Right kidney (tissue), 1 donor: ENCODE measurements around the gene STIP1.

Experiments
- DNase-seq: peaks from one replicate; pipeline ENCODE4 v3.0.0-alpha.2; 2016

The STIP1 gene

GRCh38 chr11:64196626-64197025 lies 10.7 kb downstream of the STIP1 start:
- DNase-seq = no peak

- DNase-seq = no peak
These were observed 12.5 kb downstream of the STIP1 start for GRCh38 chr11:64198511-64198910.

- DNase-seq = no peak
These were observed 15.6 kb downstream of the STIP1 start for GRCh38 chr11:64201543-64201942.

GRCh38 chr11:64202992-64203391 lies 17.0 kb downstream of the STIP1 start:
- no peak for DNase-seq

GRCh38 chr11:64203421-64204079 lies 17.6 kb downstream of the STIP1 start:
- DNase-seq = no peak

- DNase-seq = no peak
These were observed 18.1 kb downstream of the STIP1 start for GRCh38 chr11:64204080-64204440.

GRCh38 chr11:64204464-64204989 lies 18.6 kb downstream of the STIP1 start:
- DNase-seq = peak; percentile 65

GRCh38 chr11:64206457-64207255 lies 20.7 kb downstream of the STIP1 start, which contains the start of gene FERMT3:
TSS of gene FERMT3 (plus strand) at chr11:64206721. CDS start at chr11:64207365, 644 bp downstream.
- DNase-seq = no peak

GRCh38 chr11:64207256-64208085 lies 21.5 kb downstream of the STIP1 start:
- peak; percentile 53 for DNase-seq

- no peak for DNase-seq
These were observed 22.3 kb downstream of the STIP1 start for GRCh38 chr11:64208086-64208795.

- DNase-seq = no peak
These were observed 23.0 kb downstream of the STIP1 start for GRCh38 chr11:64208796-64209562.

GRCh38 chr11:64209563-64209843 lies 23.5 kb downstream of the STIP1 start:
- DNase-seq = no peak

GRCh38 chr11:64210301-64211020 lies 24.5 kb downstream of the STIP1 start:
- no peak for DNase-seq

GRCh38 chr11:64211181-64211872 lies 25.4 kb downstream of the STIP1 start:
- no peak for DNase-seq

- DNase-seq = no peak
These were observed 30.9 kb downstream of the STIP1 start for GRCh38 chr11:64216879-64217278.

GRCh38 chr11:64218628-64219353 lies 32.8 kb downstream of the STIP1 start:
- no peak for DNase-seq

- DNase-seq = no peak
These were observed 33.3 kb downstream of the STIP1 start for GRCh38 chr11:64219354-64219684.

- no peak for DNase-seq
These were observed 33.8 kb downstream of the STIP1 start for GRCh38 chr11:64219755-64220154.

GRCh38 chr11:64220271-64220670 lies 34.3 kb downstream of the STIP1 start:
- DNase-seq = no peak

GRCh38 chr11:64220798-64221197 lies 34.8 kb downstream of the STIP1 start:
- DNase-seq = no peak
